Activated effector memory CD4-positive, alpha-beta T cell treated with anti-CD3 and anti-CD28 coated beads, Interleukin-2, amount 50 U/mL, for 16 hours (primary cell): ENCODE measurements around the gene CCDC116.
"Not testable (repeated sequence)": the region's sequence is repeated elsewhere in the genome, so short reads cannot be mapped to it uniquely, and the experiment has no call there.

Experiments used
- DNase-seq: peaks from one replicate; pipeline ENCODE4 v3.0.0-alpha.2; 2020

CCDC116 gene, protein sequence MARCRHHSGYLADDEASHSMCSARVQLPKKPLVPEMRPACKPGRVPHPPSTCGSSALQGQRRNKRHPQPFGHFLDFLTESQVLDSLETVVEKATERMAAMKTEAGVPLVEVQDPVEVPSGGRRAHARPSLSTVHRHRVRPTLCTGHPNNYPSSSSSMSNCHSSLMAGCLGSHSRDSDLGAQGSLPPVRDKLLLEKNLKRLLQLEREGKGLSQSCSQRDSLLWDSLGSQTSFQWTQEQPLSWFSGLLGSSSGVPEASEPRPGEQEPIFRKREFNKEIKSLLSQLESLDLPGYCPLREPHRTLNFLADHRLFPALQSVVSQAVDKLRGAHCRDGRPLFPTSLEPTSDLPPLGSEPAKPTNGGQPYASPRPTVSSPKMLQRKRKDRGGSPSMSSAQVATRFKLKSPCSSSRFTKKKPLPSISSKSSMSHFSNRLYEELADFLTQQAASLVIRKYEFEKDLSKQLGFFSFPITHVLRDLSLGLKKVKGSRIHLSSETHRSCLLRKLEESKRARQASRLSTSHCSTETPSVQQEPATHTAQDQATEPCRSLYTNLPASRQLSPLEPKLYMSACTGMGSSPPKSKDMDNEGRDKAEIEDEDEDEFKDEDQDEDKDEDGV

DNA sequence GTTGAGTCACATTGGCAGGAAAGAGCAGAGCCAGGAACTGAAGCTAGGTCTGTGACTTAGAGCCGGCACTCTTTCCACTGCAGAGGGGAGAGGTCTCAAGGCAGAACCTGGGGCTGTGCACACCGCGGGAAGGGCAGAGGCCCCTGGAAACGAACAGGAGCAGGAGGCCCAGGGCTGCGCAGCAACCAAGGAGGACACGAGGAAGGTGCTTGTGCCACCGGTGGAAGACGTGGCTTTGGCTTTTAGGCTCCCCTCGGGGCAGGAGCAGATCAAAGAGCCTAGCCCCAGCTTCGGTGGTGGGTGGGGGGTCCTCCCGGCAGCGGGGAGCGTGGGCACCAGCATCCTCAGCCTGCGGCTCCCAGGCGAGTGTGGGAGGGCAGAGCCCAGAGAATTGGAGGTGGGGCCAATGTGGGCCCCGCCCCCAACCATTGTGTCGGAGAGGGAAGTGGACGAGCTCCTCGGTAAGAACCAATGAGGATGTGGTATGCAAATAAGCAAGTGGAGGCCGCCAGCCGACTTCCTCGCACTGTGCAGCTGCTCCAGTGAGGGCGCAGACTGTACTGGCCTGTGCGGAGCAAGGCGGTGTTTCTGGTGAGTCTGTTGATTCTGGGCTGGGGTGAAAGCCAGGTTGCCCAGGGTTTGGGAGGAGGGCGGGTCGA lies at the start of gene CCDC116:
TSS of gene CCDC116 (plus strand) at position 524 of the 659 bp plus-strand sequence. CDS start 422 bp downstream, outside the sequence.
- DNase-seq = peak; percentile 89

DNA sequence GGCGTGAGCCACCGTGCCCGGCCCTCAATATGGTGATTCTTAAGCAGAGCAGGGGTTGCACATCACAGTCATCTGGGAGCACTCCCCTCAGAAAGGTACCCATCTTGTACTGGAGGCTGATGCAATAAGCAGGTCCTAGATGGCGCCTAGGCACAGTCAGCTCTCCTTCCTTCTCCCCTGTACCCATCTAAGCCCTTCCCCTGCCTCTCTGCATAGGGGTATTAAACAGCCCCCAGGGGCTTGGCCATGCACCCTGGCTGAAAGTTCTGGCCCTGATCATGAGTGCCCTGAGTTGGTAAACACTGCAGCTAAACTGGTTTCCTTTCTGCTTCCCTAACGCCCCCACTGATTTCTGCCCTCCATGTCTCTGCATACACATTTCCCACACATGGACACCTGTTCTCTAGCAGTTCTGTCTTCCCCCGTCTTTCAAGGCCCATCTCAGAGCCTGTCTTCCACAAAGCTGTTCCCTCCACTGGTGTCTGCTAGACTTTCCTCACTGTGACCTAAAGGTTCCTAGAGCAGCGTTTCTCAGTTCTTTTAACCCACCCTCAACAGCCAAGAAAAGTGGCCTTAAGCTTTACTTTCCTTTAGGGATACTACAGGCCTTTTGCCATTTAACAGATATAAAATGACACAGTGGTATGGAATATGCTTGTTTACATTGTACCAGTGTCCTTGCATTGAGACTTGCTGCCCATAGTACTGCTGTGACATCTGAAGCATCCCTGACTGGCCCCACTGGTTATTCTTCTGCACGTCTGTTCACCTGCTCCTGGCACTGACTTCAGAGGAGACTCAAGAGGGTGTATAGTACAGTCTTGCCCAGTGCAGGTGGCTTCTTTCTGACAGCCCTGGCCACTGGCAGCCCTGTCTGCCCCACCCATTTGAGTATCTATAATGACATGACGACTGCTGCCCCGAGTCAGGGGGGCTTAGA lies 49.5 kb upstream of the CCDC116 start:
- no peak for DNase-seq

DNA sequence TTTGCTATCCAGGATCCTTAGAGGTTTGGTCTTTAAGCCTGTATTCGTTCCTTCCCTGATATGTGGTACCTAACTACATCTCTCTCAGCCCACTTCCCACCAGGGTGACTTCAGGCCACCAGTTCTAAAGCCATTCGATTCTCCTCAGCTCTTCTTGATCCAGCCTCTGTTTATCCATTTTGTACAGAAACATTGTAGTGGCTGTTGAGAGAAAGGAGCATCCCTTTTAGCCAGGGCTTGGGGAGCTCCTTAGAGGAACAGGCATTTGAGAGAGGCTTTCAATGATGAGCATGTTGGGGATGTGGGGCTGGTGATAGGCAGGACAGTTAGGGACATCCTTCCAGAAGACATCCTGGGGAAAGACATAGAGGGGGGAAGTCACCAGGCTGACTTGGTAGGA lies 47.2 kb upstream of the CCDC116 start:
- no peak for DNase-seq

DNA sequence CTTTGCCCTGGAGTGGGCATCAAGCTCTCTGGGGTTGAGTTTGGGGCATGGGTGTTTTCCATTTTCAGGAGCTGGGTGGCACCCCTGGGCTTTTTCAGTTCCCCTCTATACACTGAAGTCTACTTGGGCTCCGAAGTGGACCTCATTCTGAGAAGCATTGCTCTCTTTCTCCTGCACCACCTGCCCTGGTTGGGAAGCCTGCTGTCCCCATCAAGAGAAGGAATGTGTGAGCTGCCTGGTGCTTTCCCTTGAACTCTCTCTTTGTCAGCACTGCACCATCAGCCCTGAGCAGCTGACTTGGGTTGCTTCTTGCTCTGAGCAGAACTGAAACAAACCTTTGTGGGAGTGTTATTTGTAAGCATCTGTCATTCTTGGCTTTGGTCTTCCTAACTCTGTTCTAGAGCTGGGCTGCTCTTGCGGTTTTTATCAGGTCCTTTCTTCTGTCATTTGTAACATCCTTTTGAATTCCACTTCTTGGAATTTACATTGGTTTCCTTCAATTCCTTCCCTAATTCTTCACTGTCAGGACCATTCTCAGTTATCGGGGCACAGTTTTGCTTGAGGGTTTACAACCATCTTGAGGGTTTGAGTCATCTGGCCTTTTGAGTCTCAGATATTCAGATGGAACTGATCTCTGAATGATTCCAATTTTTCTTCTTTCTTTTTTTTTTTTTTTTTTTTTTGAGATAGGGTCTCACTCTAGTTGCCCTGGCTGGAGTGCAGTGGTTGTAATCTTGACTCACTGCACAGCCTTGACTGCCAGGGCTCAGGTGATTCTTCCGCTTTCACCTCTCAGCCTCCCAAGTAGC lies 44.6 kb upstream of the CCDC116 start:
- peak; percentile 69 for DNase-seq

DNA sequence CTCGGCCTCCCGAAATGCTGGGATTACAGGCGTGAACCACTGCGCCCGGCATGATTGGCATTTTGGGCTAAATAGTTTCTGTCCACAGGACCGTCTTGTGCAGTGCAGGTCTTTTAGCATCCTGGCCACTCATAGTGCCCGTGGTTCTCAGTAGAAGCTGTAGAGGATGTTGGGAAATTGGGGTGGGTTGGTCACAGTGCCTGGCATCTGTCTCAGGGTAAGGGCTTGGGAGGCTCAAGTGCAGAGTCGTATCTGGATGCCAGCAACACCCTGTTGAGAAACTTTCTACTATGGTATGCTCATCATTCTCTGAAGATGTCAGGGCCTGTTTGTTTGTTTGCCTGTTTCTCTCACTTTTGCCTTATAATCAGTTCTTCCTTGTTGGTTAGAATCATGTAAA lies 43.2 kb upstream of the CCDC116 start:
- no peak for DNase-seq

DNA sequence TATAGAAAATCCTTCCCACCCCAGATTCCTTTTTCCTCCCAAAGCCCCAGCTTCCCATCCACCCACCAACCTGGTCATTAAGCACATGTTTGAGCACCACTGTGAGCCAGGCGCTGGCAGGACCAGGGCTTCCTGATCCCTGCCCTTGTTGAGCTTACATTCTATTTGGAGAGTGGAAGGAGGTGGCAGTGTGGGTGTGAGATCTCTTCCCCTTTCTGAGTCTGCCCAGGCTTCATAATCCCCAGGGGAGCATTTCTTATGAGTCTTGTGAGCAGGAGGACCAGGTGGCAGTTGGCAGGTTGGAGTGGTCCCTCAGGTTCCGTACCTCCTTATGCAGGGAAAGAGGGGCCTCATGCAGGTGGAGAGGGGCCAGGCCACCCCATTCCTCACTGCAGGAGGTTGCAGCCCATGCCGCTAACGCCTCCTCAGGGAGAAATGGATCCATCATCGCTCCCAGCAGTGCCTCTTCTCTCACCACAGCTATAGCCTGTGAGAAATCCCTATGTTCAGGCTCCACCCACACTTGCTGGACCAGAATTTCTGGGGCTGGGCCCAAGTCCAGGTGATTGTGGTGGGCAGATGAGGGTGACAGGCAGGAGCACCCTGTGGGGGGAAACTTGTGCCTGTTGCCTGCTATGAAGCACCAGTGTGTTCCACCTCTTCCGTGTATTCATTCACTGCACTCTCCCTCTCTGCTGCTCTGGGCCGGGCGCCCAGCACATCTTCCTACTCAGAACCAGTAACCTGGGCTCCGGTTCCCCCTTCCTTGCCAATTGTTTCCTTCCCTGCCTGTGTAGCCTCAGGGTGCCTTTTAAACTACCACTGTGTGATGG lies 41.5 kb upstream of the CCDC116 start:
- DNase-seq = no peak

DNA sequence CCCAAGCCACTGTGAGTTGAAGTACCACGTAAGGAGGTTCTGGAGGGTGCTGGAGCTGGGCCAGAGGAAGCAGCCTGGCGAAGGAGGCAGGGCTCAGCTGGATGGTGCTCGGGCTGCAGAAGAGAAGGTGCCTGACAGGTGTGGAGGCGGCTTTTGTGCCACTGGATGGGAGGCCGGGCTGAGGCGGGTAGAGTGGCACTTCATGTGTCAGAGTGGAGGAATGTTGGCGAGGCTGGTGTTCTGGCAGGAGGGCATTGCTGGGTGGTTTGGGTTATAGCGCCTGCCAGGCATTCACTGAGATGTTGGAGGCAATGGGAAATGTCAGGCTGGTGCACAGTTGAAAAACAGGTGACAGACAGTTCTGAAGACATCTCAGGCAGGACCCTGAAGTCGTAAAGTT lies 40.9 kb upstream of the CCDC116 start:
- DNase-seq = no peak

DNA sequence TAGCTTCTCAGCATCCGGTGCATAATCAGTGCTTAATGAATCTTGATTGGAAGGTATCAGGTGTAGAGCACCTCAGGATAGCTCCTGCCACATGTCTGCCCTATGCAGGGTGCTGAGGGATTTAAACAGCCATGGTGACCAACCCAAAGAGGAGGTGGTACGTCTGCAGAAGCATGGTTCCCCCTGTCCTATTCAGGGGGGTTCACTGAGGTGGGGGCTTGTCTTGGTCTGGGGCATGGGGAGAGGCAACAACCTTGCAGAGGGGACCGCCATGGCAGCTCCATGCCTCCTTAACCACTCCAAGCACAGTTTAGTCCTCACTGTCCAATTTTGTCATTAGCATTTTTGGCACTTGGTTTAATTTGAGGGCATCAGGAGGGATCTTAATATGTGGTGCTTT lies 40.1 kb upstream of the CCDC116 start:
- DNase-seq = no peak

DNA sequence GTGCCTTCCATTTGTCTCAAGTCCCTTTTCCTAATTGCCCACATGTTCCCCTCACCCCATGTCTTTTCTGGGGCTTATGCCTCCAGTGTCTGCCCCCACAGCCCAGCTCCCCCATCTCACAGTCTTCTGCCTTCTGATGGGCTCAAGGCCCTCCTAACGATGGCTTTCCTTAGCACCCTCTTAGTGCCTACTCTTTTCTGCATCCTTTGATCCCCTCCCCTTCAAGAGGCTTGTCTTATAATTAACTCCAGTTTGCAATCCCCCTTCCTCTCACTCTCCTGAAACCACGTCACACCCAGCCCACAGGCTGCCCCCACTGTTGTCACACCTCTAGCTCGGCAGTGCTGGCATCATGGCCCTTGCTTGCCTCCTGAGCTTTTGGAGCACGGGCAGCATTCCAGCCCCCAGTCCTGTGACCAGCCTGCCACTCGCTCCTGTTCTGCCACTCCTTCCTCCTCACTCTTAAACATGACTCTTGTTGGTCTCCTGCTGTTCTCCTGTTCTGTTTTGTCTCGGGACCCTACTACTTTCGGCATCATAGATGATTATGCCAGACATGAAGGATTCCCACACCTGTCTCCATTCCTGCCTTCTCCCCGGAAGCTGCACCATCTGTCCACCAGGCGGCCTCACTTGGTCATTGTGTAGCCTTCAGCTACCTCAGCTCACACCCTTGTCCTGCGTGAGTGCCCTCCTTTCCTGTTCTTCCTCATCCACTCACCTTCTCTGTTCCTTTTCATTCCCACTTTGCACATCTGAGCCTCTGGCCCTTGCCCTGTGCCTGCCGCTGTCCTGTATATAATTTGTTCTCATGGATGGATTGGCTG lies 38.9 kb upstream of the CCDC116 start:
- DNase-seq = no peak

DNA sequence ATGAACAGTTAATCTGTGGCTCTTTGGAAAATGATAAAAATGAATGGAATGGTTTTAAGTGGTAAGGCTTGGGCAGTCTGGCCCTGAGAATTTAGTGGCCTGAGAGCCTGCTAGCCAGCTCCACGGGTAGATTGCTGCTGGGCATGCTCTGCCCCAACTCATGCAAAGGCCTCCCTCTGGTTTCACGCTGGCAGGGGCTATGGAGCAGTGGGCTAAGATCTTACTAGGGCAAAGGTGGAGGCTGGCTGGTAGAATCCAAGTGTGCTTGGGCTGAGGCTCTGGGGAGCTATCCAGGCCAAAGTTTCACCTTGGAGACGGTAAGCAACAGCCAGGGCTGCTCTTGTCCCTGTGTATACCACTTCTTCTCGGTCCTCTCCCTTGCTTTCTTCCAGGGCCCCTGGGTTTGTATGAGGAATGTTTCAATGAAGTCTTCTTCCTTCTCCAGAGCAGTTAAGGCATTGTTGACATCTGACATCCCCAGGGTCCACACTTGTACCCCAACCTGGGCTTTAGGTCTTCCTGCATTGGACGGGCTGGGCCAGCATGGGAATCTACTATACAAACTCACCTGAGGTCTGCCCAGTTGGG lies 37.6 kb upstream of the CCDC116 start:
- no peak for DNase-seq

DNA sequence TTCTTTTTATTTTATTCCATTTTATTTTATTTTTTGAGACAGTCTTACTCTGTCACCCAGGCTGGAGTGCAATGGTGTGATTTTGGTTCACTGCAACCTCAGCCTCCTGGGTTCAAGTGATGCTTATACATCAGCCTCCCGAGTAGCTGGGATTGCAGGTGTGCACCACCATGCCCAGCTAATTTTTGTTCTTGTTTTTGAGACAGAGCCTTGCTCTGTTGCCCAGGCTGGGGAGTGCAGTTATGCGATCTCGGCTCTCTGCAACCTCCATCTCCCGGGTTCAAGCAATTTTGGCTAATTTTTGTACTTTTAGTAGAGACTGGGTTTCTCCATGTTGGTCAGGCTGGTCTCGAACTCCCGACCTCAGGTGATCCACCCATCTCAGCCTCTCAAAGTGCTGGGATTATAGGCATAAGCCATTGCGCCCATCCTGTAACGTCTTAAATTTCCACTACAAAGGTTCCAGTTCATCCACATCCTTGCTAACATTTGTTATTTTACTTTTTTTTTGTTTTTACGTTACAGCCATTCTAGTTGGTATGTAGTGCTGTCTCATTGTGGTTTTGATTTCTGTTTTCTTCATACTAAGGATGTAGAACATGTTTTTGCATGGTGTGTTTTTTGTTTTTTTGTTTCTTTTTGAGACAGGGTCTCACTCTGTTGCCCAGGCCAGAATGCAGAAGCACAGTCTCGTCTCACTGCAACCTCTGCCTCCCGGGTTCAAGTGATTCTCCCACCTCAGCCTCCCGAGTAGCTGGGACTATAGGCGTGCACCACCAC lies 36.0 kb upstream of the CCDC116 start:
- not testable (repeated sequence) for DNase-seq

DNA sequence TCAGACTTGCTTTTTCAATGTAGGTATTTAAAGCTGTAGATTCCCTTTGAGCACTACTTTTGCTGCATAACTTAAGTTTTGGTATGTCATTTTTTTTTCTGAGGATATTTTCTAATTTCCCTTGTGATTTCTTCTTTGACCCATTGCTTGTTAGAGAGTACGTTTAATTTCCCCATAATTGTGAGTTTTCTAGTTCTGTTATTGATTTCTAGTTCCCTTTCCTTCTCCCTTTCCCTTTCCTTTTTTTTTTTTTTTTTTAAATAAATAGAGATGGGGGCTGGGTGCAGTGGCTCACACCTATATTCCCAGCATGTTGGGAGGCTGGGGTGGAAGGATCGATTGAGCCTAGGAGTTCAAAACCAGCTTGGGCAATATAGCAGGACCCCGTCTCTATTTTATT lies 34.3 kb upstream of the CCDC116 start:
- no peak for DNase-seq

DNA sequence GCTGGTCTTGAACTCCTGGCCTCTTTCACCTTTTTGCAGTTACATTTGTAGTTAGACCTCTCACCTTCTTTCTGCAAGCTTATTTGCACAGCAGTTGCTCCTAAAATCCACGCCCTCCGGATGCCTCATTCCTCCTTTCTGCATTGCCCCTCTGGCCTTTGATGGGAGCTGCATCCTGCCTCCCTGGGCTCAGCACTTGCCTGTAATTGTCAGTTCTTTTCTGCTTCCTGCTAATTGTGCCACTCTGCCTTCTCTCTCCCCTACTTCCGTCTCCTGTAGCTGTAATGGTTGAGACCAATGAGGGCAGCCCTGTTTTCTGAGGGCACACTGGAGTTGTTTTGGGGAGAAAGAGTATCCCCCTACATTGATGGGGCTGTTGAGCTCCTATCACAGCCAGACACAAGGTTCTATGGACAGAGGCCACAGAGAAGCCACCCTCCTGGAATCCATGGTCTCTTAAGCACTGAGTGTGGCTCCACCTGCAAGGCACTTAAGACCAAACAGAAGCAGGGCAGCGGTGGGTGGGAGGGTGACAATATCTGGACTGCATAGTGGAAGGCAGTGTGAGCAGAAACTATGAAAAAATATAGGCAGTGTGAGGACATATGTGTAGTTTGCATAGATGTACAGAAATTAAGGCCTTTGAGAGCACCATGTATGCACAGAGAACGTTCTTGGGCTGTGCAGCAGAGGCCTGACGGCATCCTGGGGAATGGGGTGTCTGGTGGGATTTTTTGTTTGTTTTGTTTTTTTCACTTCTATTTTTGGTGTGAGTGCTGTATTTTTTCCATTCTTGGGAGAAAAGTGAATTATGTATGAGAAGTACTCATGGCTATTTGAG lies 33.3 kb upstream of the CCDC116 start:
- no peak for DNase-seq

DNA sequence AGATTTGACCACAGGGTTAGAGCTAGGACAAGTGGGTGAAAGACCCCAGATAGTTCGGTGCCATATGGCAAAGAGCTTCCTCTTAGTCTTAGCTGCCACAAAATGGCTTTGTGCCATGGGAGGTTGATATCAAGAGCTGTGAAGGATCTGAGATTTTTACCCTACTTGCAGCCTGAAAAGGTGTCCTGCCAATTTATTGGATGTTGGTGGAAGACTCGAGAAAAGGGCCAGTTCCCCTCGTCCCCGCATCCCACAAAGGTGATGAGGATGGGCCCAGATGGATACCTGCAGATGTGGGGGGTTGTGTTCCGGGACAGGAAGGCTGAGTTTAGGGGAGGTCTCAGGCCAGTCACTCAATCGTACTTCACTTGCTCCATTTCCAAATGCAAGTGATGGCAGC lies 30.0 kb upstream of the CCDC116 start:
- no peak for DNase-seq

DNA sequence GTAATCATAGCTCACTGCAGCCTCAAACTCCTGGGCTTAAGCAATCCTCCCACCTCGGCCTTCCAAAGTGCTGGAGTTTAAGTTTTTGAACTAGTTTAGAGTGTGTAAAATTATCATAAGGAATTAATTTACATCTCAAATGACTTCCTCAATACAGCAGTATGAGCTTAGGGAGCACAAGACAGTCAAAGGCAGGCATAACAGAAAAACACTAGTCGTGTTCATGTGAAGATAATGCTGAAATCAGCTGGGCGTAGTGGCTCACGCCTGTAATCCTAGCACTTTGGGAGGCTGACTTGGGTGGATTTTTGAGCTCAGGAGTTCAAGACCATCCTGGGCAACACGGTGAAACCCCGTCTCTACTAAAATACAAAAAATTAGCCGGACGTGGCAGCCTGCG lies 28.6 kb upstream of the CCDC116 start:
- no peak for DNase-seq

DNA sequence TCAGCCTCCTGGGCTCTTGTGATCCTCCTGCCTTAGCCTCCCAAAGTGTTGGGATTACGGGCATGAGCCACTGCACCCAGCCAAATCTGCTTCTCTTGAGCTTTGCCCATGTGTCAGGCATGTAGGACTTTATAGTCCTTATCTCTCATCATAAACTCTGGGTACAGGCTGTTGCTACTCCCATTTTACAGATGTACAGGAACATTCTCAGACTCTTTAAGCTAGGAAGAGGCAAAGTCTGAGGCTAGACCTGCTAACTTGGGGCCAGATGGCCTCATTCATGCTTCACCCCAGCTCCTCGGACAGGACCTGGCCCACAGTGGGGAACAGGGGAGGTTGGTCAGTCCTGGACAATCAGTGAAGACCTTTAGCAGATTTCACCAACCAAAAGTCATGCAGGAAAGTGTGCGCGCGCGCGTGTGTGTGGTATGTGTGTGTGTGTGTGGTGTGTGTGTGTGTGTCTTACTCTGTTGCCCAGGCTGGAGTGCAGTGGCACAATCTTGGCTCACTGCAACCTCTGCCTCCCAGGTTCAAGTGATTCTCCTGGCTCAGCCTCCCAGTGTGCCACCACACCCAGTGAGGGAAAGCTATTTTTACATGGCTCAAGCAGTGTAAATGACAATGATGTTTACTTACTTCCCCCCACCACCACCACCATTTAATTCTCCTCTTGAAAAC lies 26.5 kb upstream of the CCDC116 start:
- no peak for DNase-seq

DNA sequence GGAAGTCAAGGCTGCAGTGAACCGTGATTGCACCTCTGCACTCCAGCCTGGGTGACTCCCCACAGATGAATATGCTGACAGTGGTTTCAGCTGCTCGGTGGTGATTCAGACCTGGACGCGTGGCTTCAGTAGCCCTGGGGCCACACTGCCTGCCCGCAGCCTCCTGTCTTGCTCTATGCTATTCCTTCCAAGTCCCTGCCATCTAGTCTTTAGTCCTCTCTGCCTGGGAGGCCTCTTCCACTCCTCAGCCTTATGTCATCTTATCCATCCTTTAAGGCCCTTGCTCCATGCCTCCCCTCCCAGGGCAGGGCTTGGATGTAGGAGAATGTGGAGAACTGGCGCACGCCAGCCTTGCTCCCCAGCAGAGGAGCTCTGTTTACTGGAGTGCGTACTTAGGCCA lies 25.8 kb upstream of the CCDC116 start:
- DNase-seq = no peak
